Measurements from ENCODE around the gene AP3B1. TPM values are rescaled to one million over a fixed set of nuclear protein-coding genes. Genes with fewer than 3 reads are reported as not detected.
"Not testable (repeated sequence)": the region's sequence is repeated elsewhere in the genome, so short reads cannot be mapped to it uniquely, and the experiment has no call there.

AP3B1 gene
- total RNA-seq, 6 experiments from 2014 or later, result 11.4 to 17.9 (median 12.9) TPM

GRCh38 chr5:78178356-78178755 lies 116.1 kb downstream of the AP3B1 start:
- no peak for ATAC-seq
- Histone ChIP-seq H3K4me3 (no peak overlapping the region), H3K27me3 (no peaks in the 10 kb centered on the region), H3K27ac (no peak overlapping the region), H3K36me3 (peaks cover 0 to 6% (median 2%) of the 10 kb centered on the region in 4 donors), H3K4me1 (no peaks in the 10 kb centered on the region), H3K9me3 (no peaks in the 10 kb centered on the region)
- WGBS (ENCODE audit: insufficient coverage, low coverage, low lambda C conversion rate, missing lambda C conversion rate), result 100% methylated on average over 4 of the region's 5 CpGs
- no peak for TF ChIP-seq POLR2A (IDR thresholded peaks at IDR 0.05)
- no peak for TF ChIP-seq CTCF (IDR thresholded peaks at IDR 0.05)
- intact Hi-C loops (cut with DNase I), result no loop called here
- no peak for DNase-seq

- intact Hi-C loops (cut with DNase I), result not testable (repeated sequence)
These were observed 124.2 kb downstream of the AP3B1 start for GRCh38 chr5:78170335-78170734.

GRCh38 chr5:78162253-78162862 lies 132.1 kb downstream of the AP3B1 start:
- WGBS (ENCODE audit: insufficient coverage, low coverage, low lambda C conversion rate, missing lambda C conversion rate), result 91% methylated on average over 3 of the region's 3 CpGs
- Histone ChIP-seq H3K4me3 (no peak overlapping the region), H3K4me1 (no peaks in the 10 kb centered on the region), H3K36me3 (peaks cover 0 to 2% (median 0%) of the 10 kb centered on the region in 4 donors), H3K27me3 (no peaks in the 10 kb centered on the region), H3K9me3 (no peaks in the 10 kb centered on the region), H3K27ac (no peak overlapping the region)
- peak in 3 of 4 donors; percentile 38 to 52 (median 46) for ATAC-seq
- peak; percentile 43 to 59 (median 48) for TF ChIP-seq CTCF (IDR thresholded peaks at IDR 0.05)
- TF ChIP-seq POLR2A (IDR thresholded peaks at IDR 0.05), result no peak
- intact Hi-C loops (cut with DNase I), result no loop called here
- DNase-seq, result no peak

More at GRCh38 chr5:78170335-78170734, 124.2 kb downstream of the AP3B1 start:
- DNase-seq, H3K4me3 ChIP-seq, H3K27ac ChIP-seq, H3K4me1 ChIP-seq, ATAC-seq, H3K36me3 ChIP-seq, H3K9me3 ChIP-seq, H3K27me3 ChIP-seq: not testable (repeated sequence)
- WGBS (ENCODE audit: insufficient coverage, low coverage, low lambda C conversion rate, missing lambda C conversion rate), result 100% methylated on average over 1 of the region's 1 CpG

- H3K36me3 ChIP-seq, result peaks cover 0 to 14% (median 7%) of the 10 kb centered on the region in 4 donors
- H3K4me1 ChIP-seq, result no peaks in the 10 kb centered on the region
- no peak for DNase-seq
- no CpG with 5 or more reads among the region's 1 CpG for WGBS (ENCODE audit: insufficient coverage, low coverage, low lambda C conversion rate, missing lambda C conversion rate)
- no peaks in the 10 kb centered on the region for H3K9me3 ChIP-seq
- no peak overlapping the region for H3K4me3 ChIP-seq
- no peak overlapping the region for H3K27ac ChIP-seq
- H3K27me3 ChIP-seq, result no peaks in the 10 kb centered on the region
- ATAC-seq, result no peak
- no peak for TF ChIP-seq CTCF (IDR thresholded peaks at IDR 0.05)
- TF ChIP-seq POLR2A (IDR thresholded peaks at IDR 0.05), result no peak
- intact Hi-C loops (cut with DNase I), result no loop called here
These were observed 137.5 kb downstream of the AP3B1 start for GRCh38 chr5:78157001-78157400.

- Histone ChIP-seq H3K27ac (no peak overlapping the region), H3K4me3 (no peak overlapping the region), H3K27me3 (no peaks in the 10 kb centered on the region), H3K4me1 (no peaks in the 10 kb centered on the region), H3K9me3 (no peaks in the 10 kb centered on the region), H3K36me3 (peaks cover 0 to 14% (median 7%) of the 10 kb centered on the region in 4 donors)
- TF ChIP-seq POLR2A (IDR thresholded peaks at IDR 0.05) (no peak), CTCF (IDR thresholded peaks at IDR 0.05) (no peak)
- no peak for ATAC-seq
- no peak for DNase-seq
- WGBS (ENCODE audit: insufficient coverage, low coverage, low lambda C conversion rate, missing lambda C conversion rate), result 88% methylated on average over 2 of the region's 3 CpGs
- intact Hi-C loops (cut with DNase I), result no loop called here
These were observed 142.8 kb downstream of the AP3B1 start for GRCh38 chr5:78151594-78152271.
